ELF-1 (cell line): ENCODE results near the gene ADRA2C.

Source experiments
- DNase-seq: peaks from one replicate; pipeline ENCODE4 v3.0.0-alpha.2; 2016; ENCODE audit warnings: low read depth, low spot score

ADRA2C gene

GRCh38 chr4:3760346-3760745 is 5.8 kb upstream of the ADRA2C start:
- DNase-seq, result no peak

DNA sequence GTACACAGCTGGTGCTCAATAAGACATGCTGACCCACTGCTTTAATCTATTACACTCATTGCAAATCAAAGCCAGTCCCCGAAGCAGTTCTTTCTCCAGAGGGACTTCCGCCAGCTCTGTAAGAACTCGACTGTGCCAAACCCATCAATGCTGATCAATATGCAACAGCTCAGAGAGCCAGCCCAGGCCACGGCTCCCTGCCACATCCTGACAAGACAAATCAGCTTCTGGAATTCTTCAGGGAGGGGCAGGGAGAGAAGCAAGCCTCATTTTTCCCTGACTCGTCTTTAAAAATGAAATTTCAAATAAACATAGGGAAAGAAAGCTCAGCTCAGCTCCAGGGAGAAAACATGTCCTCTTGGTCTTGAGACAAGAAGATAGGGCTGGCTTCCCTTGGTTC is 5.3 kb upstream of the ADRA2C start:
- DNase-seq, result no peak

GRCh38 chr4:3762264-3762663 is 3.9 kb upstream of the ADRA2C start:
- DNase-seq, result no peak

DNA sequence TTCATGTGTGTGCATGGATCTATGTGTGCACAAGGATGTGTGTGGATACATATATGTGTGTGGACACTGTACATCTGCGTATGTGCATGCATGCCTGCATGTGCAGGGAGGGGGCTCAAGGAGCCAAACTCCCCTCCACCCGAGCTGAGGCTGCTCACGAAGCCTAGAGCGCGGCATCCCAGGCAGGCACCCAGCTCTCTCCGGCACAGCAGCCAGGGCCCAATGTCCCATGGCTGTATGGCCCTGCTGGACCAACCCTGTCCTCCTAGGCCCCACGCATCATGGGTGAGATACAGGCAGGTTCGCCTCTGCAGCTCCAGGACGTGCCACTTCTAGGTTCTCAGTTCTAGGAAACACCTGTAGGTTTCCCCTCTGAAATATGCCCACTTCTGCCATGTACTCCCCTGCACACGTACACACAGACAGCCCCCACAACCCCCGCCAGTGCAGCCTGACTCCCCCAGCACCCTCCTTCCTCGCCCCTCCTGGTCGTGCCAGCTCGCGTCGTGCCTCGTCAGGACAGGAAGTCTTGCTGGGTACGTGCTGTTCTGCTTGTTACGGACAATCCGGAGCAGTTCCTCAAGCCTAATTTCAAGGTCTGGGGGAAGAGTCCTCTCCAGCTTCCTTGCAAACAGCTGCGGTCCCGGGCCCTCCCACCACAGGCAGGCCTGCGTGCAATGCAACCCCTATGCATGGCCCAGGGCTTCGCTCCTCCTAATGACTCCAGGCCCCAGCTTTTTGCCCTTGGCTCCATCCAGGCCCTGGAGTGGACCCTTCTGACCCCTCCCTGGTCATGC is 3.2 kb upstream of the ADRA2C start:
- DNase-seq, result no peak

DNA sequence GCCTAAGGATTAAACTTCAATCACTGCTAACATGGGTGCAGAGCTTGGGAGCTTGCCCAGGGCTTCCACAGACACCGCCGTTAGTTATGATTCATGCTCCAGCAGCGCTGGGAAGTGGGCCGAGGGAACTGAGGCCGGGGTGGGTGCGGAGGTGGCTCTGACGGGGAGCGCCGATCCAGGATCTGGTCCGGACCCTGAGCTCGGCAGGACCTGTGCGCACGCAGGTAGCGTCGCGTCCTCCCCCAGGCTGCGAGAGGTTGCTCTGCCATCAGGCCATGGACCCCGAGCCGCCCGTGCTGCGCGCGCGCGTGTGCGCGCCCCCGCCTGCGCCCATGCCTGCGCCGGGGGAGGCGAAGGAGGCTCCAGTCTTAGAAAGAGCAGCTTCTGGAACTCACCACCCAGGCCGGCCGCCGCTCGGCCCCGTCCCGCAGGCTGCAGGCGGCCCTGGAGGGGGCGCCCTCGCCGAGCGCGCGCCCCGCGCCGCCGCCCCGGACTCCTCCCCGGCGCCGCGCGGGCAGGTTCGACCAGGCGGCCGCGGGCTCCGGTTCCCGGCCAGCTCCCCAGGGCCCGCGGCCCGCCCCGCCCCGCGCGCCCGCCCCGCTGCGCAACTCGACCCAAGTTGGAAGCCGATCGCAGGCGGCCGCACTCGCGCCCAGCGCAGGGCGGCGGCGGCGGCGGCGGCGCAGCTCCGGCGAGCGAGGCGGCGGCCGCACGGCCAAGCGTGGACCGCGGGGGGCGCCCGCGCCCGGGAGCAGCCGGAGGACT is 732 bp upstream of the ADRA2C start:
- DNase-seq, result peak; percentile 81

DNA sequence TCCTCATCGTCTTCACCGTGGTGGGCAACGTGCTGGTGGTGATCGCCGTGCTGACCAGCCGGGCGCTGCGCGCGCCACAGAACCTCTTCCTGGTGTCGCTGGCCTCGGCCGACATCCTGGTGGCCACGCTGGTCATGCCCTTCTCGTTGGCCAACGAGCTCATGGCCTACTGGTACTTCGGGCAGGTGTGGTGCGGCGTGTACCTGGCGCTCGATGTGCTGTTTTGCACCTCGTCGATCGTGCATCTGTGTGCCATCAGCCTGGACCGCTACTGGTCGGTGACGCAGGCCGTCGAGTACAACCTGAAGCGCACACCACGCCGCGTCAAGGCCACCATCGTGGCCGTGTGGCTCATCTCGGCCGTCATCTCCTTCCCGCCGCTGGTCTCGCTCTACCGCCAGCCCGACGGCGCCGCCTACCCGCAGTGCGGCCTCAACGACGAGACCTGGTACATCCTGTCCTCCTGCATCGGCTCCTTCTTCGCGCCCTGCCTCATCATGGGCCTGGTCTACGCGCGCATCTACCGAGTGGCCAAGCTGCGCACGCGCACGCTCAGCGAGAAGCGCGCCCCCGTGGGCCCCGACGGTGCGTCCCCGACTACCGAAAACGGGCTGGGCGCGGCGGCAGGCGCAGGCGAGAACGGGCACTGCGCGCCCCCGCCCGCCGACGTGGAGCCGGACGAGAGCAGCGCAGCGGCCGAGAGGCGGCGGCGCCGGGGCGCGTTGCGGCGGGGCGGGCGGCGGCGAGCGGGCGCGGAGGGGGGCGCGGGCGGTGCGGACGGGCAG is 792 bp downstream of the ADRA2C start:
- peak; percentile 87 for DNase-seq

- DNase-seq, result peak; percentile 77
Measured at GRCh38 chr4:3767570-3768288, 1.5 kb downstream of the ADRA2C start.

DNA sequence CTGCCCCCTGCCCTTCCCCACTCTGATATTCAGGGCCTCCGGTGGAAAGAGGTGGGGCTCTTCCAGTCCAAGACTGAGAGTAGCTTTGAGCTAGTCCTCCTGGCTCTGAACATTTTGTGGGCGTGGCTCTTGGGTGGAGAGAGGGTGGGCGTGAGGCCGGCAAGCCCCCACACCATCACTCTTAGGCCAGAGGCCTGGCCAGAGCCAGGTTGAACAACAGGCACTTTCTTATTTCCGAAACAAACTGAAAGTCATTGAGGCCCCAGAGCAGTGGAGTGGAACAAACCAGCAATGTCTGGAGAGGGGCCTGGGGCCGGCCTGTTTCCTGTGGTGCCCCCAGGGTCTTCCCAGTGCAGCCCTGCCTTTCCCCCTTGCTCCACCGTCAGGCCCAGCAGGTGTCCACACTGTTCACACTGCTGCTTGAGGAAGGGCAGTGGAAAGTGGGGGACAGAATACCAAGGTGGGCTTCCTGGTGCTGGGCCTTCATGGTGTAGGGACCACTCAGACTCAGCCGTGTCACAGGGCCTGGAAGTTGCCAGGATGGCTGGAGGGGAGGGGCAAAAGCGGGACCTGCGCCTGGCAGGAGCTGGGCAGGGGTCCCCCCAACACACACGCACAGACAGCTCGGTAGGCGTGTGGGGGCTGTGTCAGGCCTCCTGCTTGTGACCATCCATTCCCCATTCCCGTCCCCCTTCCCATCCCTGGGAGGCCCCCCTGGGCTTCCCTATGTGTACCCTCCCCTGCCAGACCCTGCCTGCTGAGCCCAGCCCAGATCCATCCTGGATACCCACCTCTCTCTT is 2.9 kb downstream of the ADRA2C start:
- peak; percentile 73 for DNase-seq

DNA sequence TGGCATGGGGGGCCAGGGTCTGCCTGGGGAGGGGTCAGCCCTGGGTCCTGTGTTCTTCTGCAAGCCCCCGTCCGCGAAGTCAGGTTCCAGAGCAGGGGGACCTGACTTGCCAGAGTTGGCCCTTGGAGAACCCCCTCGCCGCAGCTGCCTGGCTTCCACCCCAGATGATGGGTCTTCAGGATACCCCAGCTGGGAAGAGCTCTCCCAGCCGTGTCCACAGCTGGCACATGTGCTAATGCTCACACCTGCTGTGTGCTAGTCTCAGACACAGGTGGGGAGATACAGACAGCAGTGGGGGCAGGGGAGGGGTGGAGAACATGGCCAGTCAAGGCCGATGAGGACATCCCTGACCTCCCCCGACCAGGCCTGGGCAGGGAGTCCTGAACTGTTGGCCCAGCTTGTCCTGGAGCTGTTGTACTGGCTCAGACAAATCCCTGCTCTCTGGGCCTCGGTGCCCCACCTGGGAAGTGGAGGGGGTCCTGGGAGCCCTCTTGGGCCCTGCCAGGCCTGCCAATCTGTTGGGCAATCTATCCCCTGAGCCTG is 3.5 kb downstream of the ADRA2C start:
- no peak for DNase-seq

DNA sequence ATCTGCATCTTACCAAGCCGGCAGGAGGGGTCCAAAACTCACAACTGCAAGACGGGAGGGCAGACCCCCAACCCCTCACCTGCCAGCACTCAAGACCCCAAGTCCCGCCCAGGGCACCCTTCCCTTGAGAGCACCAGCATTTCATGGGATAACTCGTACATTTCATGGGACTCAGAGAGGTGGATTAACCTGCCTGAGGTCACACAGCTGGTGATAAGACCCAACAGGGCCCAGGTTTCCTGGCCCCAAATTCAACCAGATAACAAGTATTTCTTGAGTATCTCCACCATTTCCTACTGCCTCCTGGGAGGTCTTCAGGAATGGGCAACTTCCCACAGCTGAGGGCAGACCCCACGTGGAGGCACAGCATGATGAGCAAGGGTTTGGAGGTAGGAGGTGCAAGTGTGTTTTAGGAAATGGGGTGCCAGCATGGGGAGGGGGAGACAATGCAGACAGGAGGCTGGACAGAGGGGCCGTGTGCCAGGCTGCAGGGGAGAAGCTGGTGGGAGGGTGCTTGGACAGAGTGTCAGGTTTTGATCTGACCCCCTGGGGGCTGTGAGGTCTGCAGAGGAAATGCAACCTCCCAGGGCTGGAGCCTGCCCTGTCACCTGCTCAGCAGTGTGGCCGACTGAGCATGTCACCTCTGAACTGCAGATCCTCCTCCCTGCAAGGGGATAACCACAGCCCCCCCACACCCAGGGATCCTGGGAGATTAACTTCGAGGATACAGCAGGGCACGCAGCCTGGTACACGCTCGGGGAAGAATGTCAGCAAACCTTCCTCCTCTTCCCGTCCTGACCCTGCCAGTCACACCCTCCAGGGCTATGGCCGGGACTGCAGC is 4.4 kb downstream of the ADRA2C start:
- no peak for DNase-seq

DNA sequence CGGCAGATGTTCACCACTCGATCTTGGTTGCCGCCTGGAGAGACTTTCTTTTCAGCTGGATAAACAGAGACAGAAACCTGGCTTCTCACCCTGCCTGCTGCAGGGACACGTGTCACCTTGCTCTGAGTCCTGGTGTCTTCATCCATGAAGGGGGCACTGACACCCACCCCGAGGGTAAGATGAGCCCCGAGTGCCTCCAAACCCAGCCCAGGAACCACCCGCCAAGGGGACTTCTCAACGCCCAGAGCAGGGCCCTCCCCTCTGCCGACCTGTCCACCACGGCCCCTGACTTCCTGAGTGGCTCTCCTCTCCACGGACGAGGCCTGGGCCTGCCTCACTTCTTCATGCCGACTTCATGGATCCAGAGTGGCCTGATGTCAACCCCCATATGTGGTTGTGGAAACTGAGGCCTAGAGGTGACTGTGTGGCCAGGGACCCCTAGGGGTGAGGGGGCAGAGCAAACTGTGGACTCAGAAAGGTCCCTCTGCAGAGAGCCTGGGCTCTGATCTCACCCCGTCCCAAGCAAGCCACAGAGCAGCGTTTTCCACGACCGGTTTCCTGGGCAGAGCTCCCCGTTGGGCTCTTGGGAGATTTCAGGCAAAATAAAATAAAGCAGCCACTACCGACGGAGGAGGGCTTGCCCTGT is 5.1 kb downstream of the ADRA2C start:
- no peak for DNase-seq

DNA sequence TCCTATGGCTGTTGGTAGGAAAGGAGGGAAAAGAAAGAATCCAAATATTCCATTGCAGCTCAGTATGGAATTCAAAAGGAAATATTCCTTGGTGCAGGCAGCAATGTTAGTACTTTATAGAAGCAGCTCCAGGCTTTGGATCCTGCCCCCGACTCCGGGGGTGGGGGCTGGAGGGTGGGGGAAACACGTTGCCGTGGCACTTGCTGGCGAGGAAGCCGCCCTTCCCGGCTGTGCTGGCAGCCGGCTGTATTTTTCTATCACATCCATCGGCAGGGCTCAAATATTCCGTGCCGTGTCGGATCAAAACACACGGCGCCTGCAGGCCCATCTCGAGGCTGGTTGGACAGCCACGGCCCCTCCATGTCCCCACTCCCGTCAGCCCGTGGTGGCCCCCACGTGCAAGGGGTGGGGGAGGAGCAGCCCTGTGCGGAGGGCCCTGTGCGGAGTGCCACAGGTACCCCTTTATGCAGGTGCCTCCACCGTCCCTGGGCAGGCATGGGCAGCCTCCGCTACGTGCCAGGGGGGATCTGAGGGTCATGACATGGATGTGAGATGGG is 5.8 kb downstream of the ADRA2C start:
- no peak for DNase-seq

DNA sequence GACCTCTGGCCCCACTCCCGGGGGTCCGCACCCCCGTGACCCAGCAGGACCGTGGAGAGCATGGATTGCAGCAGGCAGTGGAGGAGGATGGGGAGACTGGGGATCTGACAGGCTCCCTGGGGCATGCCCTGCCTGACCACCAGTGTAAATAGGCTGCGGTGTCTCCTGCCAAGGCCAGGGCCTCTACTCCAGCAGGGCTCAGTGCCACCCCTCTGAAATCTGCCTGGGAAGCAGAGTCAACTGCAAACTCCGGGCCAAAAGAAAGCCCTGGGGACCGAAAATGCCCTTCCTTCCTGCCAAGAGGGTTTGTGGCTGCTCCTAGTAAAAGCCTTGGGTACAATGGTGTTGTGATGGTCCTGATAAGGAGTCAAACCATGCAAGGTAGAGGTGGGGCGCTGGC is 6.4 kb downstream of the ADRA2C start:
- no peak for DNase-seq

GRCh38 chr4:3773552-3774001 is 7.4 kb downstream of the ADRA2C start:
- DNase-seq, result no peak

- DNase-seq, result no peak
Measured at GRCh38 chr4:3774253-3774883, 8.2 kb downstream of the ADRA2C start.

DNA sequence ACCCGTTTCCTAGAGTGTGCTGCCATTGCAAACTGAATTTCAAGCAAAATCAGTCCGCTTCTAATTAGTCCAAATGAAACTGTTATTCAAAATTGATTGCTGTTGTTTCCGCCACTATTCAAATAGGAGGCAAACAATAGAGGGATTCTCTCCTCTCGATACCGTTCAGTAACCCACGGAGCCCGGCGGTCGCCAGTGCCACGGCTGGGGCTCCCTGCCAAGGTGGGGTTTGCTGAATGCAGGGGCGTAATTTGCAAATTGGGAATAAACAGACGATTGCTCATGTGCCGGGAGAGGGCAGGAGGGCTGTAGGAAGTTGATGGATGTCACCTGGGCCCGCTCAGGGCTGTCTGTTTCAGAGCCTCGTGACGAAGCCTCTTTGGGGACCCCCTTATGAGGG is 8.8 kb downstream of the ADRA2C start:
- DNase-seq, result no peak

GRCh38 chr4:3775576-3775975 is 9.4 kb downstream of the ADRA2C start:
- no peak for DNase-seq
